HepG2 (cell line): Measurements from ENCODE around the gene NINL. TPM values are rescaled to one million over a fixed set of nuclear protein-coding genes. Genes with fewer than 3 reads are reported as not detected.

Source experiments
- HCFC1 ChIP-seq: fragments of 150-350 bp; IDR thresholded peaks from 2 replicates; pipeline ENCODE4 v1.6.1; 2014; ENCODE audit warnings: low read depth, low read length
- JUNB ChIP-seq: sonication (generic); formaldehyde crosslinking; IDR thresholded peaks from 2 replicates; pipeline ENCODE4 v1.8.0; 2022; ENCODE audit warnings: missing genetic modification reagents, mild to moderate bottlenecking, borderline replicate concordance
- KAT7 ChIP-seq: IDR thresholded peaks from 2 replicates; pipeline ENCODE4 v1.6.1; 2018; ENCODE audit warnings: borderline replicate concordance, missing compliant biosample characterization
- NFE2L2 ChIP-seq: fragments of 150-350 bp; IDR thresholded peaks from 2 replicates; pipeline ENCODE4 v1.6.1; 2014; ENCODE audit warnings: low read length
- RAD21 ChIP-seq: fragments of 450-650 bp; formaldehyde crosslinking; IDR thresholded peaks from 2 replicates; pipeline ENCODE4 v1.5.0; 2020; ENCODE audit warnings: mild to moderate bottlenecking
- SUZ12 ChIP-seq: fragments of 150-350 bp; IDR thresholded peaks from 2 replicates; pipeline ENCODE4 v1.6.1; 2014; ENCODE audit warnings: low read depth, low read length
- ZNF230 ChIP-seq: sonication (generic); formaldehyde crosslinking; IDR thresholded peaks from 2 replicates; pipeline ENCODE4 v1.4.0; 2020; ENCODE audit warnings: mild to moderate bottlenecking, missing genetic modification reagents
- ZNF234 ChIP-seq: sonication (generic); formaldehyde crosslinking; conservative IDR thresholded peaks from 2 replicates; pipeline ENCODE4 v1.5.1; 2020; ENCODE audit warnings: mild to moderate bottlenecking, missing genetic modification reagents
- ZNF275 ChIP-seq: sonication (generic); formaldehyde crosslinking; IDR thresholded peaks from 2 replicates; pipeline ENCODE4 v1.8.0; 2022; ENCODE audit warnings: missing genetic modification reagents, mild to moderate bottlenecking, inconsistent platforms, borderline replicate concordance
- ZNF3 ChIP-seq: IDR thresholded peaks from 2 replicates; pipeline ENCODE4 v1.7.0; 2017; ENCODE audit warnings: inconsistent platforms
- ZNF326 ChIP-seq: sonication (generic); formaldehyde crosslinking; IDR thresholded peaks from 2 replicates; pipeline ENCODE4 v1.4.0; 2020; ENCODE audit warnings: missing genetic modification reagents, borderline replicate concordance
- ZNF33A ChIP-seq: sonication (generic); formaldehyde crosslinking; IDR thresholded peaks from 2 replicates; pipeline ENCODE4 v1.5.1; 2020; ENCODE audit warnings: missing genetic modification reagents, mild to moderate bottlenecking, moderate library complexity, borderline replicate concordance
- ZNF746 ChIP-seq: sonication (generic); formaldehyde crosslinking; IDR thresholded peaks from 2 replicates; pipeline ENCODE4 v1.8.0; 2022; ENCODE audit warnings: mild to moderate bottlenecking, missing genetic modification reagents
- polyA plus RNA-seq, 8 experiments: library from polyadenylated mRNA; depleted of rRNA in 3 of 8; stranded (reverse) in 7 of 8; unstranded in 1 of 8; fragments of >200 nt; fragmentation: Illumina TruSeq in 4 of 8; extraction: Trizol in 4 of 8; gene quantifications; 2 replicates each; pipeline versions ENCODE4 v1.2.1 to v1.2.3, GENCODE V29; 2011 to 2016; ENCODE audit warnings: low read depth in 4 of 8, missing spikeins in 1 of 8, mixed read lengths in 1 of 8; ENCODE audit not compliant: insufficient read depth in 1 of 8
- total RNA-seq, 5 experiments: library from RNA; depleted of rRNA; stranded (reverse); fragments of >200 nt; fragmentation: Illumina TruSeq; extraction: Trizol; gene quantifications; 2 replicates each; pipeline ENCODE4 v1.2.3, GENCODE V29; 2016; ENCODE audit warnings: low read depth in 1 of 5
- TF ChIP-seq, protein P1 (sequence below), 2 experiments: sonication (generic) in 1 of 2; formaldehyde crosslinking in 1 of 2; IDR thresholded peaks; 2 replicates each; pipeline versions ENCODE4 v1.4.0 to v1.6.1; 2016 to 2020; ENCODE audit warnings: borderline replicate concordance in 1 of 2, low read depth in 1 of 2, mild to moderate bottlenecking in 1 of 2, missing genetic modification reagents in 1 of 2
- TF ChIP-seq, protein P2 (sequence below): IDR thresholded peaks from 2 replicates; pipeline ENCODE4 v1.6.1; 2018; ENCODE audit warnings: missing genetic modification reagents
- TF ChIP-seq, protein P3 (sequence below): sonication (generic); formaldehyde crosslinking; IDR thresholded peaks from 2 replicates; pipeline ENCODE4 v1.9.0; 2021; ENCODE audit warnings: missing genetic modification reagents, borderline replicate concordance
- TF ChIP-seq, protein P4 (sequence below): IDR thresholded peaks from 2 replicates; pipeline ENCODE4 v1.6.1; 2012; ENCODE audit warnings: low read length, improper control_type of control experiment

The NINL gene
- total and polyA plus RNA-seq, 2 of the 13 experiments (the other 11 are each of a cell fraction or from before 2014, with no cell fraction given) = 32.3 to 34.3 TPM

GRCh38 chr20:25584905-25585704, at the start of gene NINL (continued):
- peak; percentile 74; the same call in 1 of the 2 replicates for TF ChIP-seq ZNF230 (CRISPR knock-in tag)
- no peak for TF ChIP-seq ZNF326
- TF ChIP-seq ZNF746 (CRISPR knock-in tag) = peak; percentile 8
- peak; percentile 2; the same call in 1 of the 2 replicates for TF ChIP-seq KAT7 (CRISPR knock-in tag)
- no peak for TF ChIP-seq HCFC1
- 0 out of 2 replicates have a peak, but pooled peaks have one; percentile 13 for TF ChIP-seq ZNF33A (CRISPR knock-in tag)
- no peak; the same call in 1 of the 2 replicates for TF ChIP-seq ZNF3 (CRISPR knock-in tag)
- TF ChIP-seq, protein P1, sequence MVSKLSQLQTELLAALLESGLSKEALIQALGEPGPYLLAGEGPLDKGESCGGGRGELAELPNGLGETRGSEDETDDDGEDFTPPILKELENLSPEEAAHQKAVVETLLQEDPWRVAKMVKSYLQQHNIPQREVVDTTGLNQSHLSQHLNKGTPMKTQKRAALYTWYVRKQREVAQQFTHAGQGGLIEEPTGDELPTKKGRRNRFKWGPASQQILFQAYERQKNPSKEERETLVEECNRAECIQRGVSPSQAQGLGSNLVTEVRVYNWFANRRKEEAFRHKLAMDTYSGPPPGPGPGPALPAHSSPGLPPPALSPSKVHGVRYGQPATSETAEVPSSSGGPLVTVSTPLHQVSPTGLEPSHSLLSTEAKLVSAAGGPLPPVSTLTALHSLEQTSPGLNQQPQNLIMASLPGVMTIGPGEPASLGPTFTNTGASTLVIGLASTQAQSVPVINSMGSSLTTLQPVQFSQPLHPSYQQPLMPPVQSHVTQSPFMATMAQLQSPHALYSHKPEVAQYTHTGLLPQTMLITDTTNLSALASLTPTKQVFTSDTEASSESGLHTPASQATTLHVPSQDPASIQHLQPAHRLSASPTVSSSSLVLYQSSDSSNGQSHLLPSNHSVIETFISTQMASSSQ (IDR thresholded peaks at IDR 0.05; ENCODE audit: low read depth) = no peak
- TF ChIP-seq, protein P1 (CRISPR knock-in tag; IDR thresholded peaks at IDR 0.05; ENCODE audit: borderline replicate concordance) = peak; percentile 59; the same call in 1 of the 2 replicates
- TF ChIP-seq, protein P2, sequence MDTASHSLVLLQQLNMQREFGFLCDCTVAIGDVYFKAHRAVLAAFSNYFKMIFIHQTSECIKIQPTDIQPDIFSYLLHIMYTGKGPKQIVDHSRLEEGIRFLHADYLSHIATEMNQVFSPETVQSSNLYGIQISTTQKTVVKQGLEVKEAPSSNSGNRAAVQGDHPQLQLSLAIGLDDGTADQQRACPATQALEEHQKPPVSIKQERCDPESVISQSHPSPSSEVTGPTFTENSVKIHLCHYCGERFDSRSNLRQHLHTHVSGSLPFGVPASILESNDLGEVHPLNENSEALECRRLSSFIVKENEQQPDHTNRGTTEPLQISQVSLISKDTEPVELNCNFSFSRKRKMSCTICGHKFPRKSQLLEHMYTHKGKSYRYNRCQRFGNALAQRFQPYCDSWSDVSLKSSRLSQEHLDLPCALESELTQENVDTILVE (CRISPR knock-in tag) = peak; percentile 70; the same call in 1 of the 2 replicates
- TF ChIP-seq NFE2L2 = no peak
- peak; percentile 74 for TF ChIP-seq RAD21 (CRISPR knock-in tag)
- TF ChIP-seq, protein P3, sequence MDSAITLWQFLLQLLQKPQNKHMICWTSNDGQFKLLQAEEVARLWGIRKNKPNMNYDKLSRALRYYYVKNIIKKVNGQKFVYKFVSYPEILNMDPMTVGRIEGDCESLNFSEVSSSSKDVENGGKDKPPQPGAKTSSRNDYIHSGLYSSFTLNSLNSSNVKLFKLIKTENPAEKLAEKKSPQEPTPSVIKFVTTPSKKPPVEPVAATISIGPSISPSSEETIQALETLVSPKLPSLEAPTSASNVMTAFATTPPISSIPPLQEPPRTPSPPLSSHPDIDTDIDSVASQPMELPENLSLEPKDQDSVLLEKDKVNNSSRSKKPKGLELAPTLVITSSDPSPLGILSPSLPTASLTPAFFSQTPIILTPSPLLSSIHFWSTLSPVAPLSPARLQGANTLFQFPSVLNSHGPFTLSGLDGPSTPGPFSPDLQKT (CRISPR knock-in tag) = peak; percentile 79
- TF ChIP-seq SUZ12 = no peak
- TF ChIP-seq, protein P4, sequence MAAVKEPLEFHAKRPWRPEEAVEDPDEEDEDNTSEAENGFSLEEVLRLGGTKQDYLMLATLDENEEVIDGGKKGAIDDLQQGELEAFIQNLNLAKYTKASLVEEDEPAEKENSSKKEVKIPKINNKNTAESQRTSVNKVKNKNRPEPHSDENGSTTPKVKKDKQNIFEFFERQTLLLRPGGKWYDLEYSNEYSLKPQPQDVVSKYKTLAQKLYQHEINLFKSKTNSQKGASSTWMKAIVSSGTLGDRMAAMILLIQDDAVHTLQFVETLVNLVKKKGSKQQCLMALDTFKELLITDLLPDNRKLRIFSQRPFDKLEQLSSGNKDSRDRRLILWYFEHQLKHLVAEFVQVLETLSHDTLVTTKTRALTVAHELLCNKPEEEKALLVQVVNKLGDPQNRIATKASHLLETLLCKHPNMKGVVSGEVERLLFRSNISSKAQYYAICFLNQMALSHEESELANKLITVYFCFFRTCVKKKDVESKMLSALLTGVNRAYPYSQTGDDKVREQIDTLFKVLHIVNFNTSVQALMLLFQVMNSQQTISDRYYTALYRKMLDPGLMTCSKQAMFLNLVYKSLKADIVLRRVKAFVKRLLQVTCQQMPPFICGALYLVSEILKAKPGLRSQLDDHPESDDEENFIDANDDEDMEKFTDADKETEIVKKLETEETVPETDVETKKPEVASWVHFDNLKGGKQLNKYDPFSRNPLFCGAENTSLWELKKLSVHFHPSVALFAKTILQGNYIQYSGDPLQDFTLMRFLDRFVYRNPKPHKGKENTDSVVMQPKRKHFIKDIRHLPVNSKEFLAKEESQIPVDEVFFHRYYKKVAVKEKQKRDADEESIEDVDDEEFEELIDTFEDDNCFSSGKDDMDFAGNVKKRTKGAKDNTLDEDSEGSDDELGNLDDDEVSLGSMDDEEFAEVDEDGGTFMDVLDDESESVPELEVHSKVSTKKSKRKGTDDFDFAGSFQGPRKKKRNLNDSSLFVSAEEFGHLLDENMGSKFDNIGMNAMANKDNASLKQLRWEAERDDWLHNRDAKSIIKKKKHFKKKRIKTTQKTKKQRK = no peak
- TF ChIP-seq JUNB (CRISPR knock-in tag) = no peak
- TF ChIP-seq ZNF275 = no peak; the same call in 1 of the 2 replicates
- TF ChIP-seq ZNF234 (CRISPR knock-in tag) = peak; percentile 81; the same call in 1 of the 2 replicates
